SK-N-SH treated with all-trans-retinoic acid at 6 μM for 48 hours (cell line): ENCODE measurements around the gene SEC61A2.

Experiments used
- ATAC-seq: fragments of 200-7000 bp; cut with Tn5 transposase; 3 replicates; pipeline ENCODE4 v1.9.1; 2020; ENCODE audit warnings: mild to moderate bottlenecking, moderate library complexity
- ARNTL ChIP-seq: fragments of 450-650 bp; formaldehyde crosslinking; IDR thresholded peaks from 2 replicates; pipeline ENCODE4 v1.5.0; 2020; ENCODE audit warnings: low read depth, mild to moderate bottlenecking, moderate library complexity, borderline replicate concordance
- BACH2 ChIP-seq: fragments of 250-450 bp; sonication (Bioruptor Pico); IDR thresholded peaks from 2 replicates; pipeline ENCODE4 v1.9.0; 2021; ENCODE audit warnings: mild to moderate bottlenecking, borderline replicate concordance
- CREB5 ChIP-seq: fragments of 250-450 bp; sonication (Bioruptor Pico); IDR thresholded peaks from 2 replicates; pipeline ENCODE4 v1.5.1; 2020; ENCODE audit warnings: low read depth, mild to moderate bottlenecking, moderate library complexity
- CSDC2 ChIP-seq: fragments of 250-450 bp; sonication (Bioruptor Pico); IDR thresholded peaks from 2 replicates; pipeline ENCODE4 v1.5.0; 2020; ENCODE audit warnings: mild to moderate bottlenecking, moderate library complexity
- ESRRG ChIP-seq: fragments of 250-450 bp; sonication (Bioruptor Pico); IDR thresholded peaks from 2 replicates; pipeline ENCODE4 v1.6.1; 2021; ENCODE audit warnings: mild to moderate bottlenecking
- GLIS3 ChIP-seq: fragments of 250-450 bp; sonication (Bioruptor Pico); IDR thresholded peaks from 2 replicates; pipeline ENCODE4 v1.5.0; 2020; ENCODE audit warnings: mild to moderate bottlenecking, moderate library complexity
- ISL1 ChIP-seq: fragments of 250-450 bp; sonication (Bioruptor Pico); IDR thresholded peaks from 2 replicates; pipeline ENCODE4 v2.1.2; 2022; ENCODE audit warnings: mild to moderate bottlenecking, moderate library complexity
- OSR1 ChIP-seq: fragments of 250-450 bp; sonication (Bioruptor Pico); IDR thresholded peaks from 2 replicates; pipeline ENCODE4 v1.8.0; 2022; ENCODE audit warnings: moderate library complexity, mild to moderate bottlenecking, inconsistent platforms
- PATZ1 ChIP-seq: fragments of 250-450 bp; sonication (Bioruptor Pico); IDR thresholded peaks from 2 replicates; pipeline ENCODE4 v1.8.0; 2020; ENCODE audit warnings: mild to moderate bottlenecking, moderate library complexity, borderline replicate concordance
- POU6F1 ChIP-seq: fragments of 250-450 bp; sonication (Bioruptor Pico); IDR thresholded peaks from 2 replicates; pipeline ENCODE4 v1.8.0; 2021; ENCODE audit warnings: low read depth, mild to moderate bottlenecking, moderate library complexity, borderline replicate concordance
- PPARA ChIP-seq: fragments of 250-450 bp; sonication (Bioruptor Pico); IDR thresholded peaks from 2 replicates; pipeline ENCODE4 v1.5.0; 2020; ENCODE audit warnings: mild to moderate bottlenecking, borderline replicate concordance
- RARB ChIP-seq: fragments of 250-450 bp; sonication (Bioruptor Pico); IDR thresholded peaks from 2 replicates; pipeline ENCODE4 v1.8.0; 2021; ENCODE audit warnings: mild to moderate bottlenecking, moderate library complexity
- SNAI2 ChIP-seq: fragments of 250-450 bp; sonication (Bioruptor Pico); IDR thresholded peaks from 2 replicates; pipeline ENCODE4 v1.5.0; 2020; ENCODE audit warnings: mild to moderate bottlenecking, moderate library complexity
- TCF4 ChIP-seq: fragments of 250-450 bp; sonication (Bioruptor Pico); IDR thresholded peaks from 2 replicates; pipeline ENCODE4 v1.8.0; 2021; ENCODE audit warnings: mild to moderate bottlenecking, moderate library complexity, borderline replicate concordance
- TOX ChIP-seq: fragments of 250-450 bp; sonication (Bioruptor Pico); IDR thresholded peaks from 2 replicates; pipeline ENCODE4 v1.8.0; 2021; ENCODE audit warnings: mild to moderate bottlenecking, moderate library complexity, borderline replicate concordance
- TSHZ2 ChIP-seq: fragments of 250-450 bp; sonication (Bioruptor Pico); IDR thresholded peaks from 2 replicates; pipeline ENCODE4 v1.5.0; 2020; ENCODE audit warnings: mild to moderate bottlenecking, moderate library complexity
- ZFP30 ChIP-seq: fragments of 450-650 bp; formaldehyde crosslinking; IDR thresholded peaks from 2 replicates; pipeline ENCODE4 v1.5.0; 2022; ENCODE audit warnings: mild to moderate bottlenecking, moderate library complexity
- ZNF565 ChIP-seq: fragments of 450-650 bp; formaldehyde crosslinking; conservative IDR thresholded peaks from 2 replicates; pipeline ENCODE4 v1.5.0; 2020; ENCODE audit warnings: low read depth, mild to moderate bottlenecking, moderate library complexity
- ZNF70 ChIP-seq: fragments of 450-650 bp; formaldehyde crosslinking; IDR thresholded peaks from 2 replicates; pipeline ENCODE4 v1.5.0; 2020; ENCODE audit warnings: mild to moderate bottlenecking, moderate library complexity

The SEC61A2 gene

GRCh38 chr10:12180221-12180974, 50.9 kb downstream of the SEC61A2 start:
- ATAC-seq: no peak; the same call in 2 of the 3 replicates
- no peak for TF ChIP-seq ZFP30
- TF ChIP-seq BACH2 (CRISPR knock-in tag): no peak
- no peak for TF ChIP-seq OSR1
- no peak for TF ChIP-seq ZNF70 (CRISPR knock-in tag)
- no peak for TF ChIP-seq CSDC2
- no peak for TF ChIP-seq RARB (CRISPR knock-in tag)
- no peak for TF ChIP-seq PATZ1 (CRISPR knock-in tag)
- no peak for TF ChIP-seq TOX
- TF ChIP-seq CREB5 (CRISPR knock-in tag): no peak
- TF ChIP-seq PPARA (CRISPR knock-in tag): no peak
- TF ChIP-seq POU6F1 (CRISPR knock-in tag): no peak
- no peak for TF ChIP-seq SNAI2 (CRISPR knock-in tag)
- no peak for TF ChIP-seq ZNF565 (CRISPR knock-in tag)
- TF ChIP-seq GLIS3 (CRISPR knock-in tag): no peak

GRCh38 chr10:12181065-12181775, 51.7 kb downstream of the SEC61A2 start:
- TF ChIP-seq ZNF70 (CRISPR knock-in tag) (no peak), ESRRG (CRISPR knock-in tag) (no peak), CSDC2 (no peak), POU6F1 (CRISPR knock-in tag) (no peak), OSR1 (no peak), ARNTL (CRISPR knock-in tag) (no peak), PPARA (CRISPR knock-in tag) (no peak)
- no peak for ATAC-seq

- no peak for ATAC-seq
- TF ChIP-seq TOX (no peak), ZNF565 (CRISPR knock-in tag) (no peak), PATZ1 (CRISPR knock-in tag) (no peak), ISL1 (CRISPR knock-in tag) (no peak), BACH2 (CRISPR knock-in tag) (no peak), SNAI2 (CRISPR knock-in tag) (no peak), TCF4 (CRISPR knock-in tag) (no peak), ZFP30 (no peak), RARB (CRISPR knock-in tag) (no peak), GLIS3 (CRISPR knock-in tag) (no peak), ZNF70 (CRISPR knock-in tag) (no peak), ARNTL (CRISPR knock-in tag) (no peak), TSHZ2 (CRISPR knock-in tag) (no peak)
Observed at GRCh38 chr10:12184165-12184564, 54.7 kb downstream of the SEC61A2 start.
